Activated B cell treated with CpG ODN at 0.5 μM for 24 hours (primary cell): ENCODE measurements around the gene DNAJA3. TPM values are rescaled to one million over a fixed set of nuclear protein-coding genes. Genes with fewer than 3 reads are reported as not detected.

Source experiments
- ATAC-seq: fragments of 200-7000 bp; cut with Tn5 transposase; one replicate; pipeline ENCODE4 v1.10.0; 2021; ENCODE audit warnings: low read depth, mild to moderate bottlenecking, moderate library complexity
- CTCF ChIA-PET: fragments of 350-600 bp; sonication (Branson Sonifier 250); formaldehyde crosslinking; loops from one replicate; lab custom pipeline; 2021; ENCODE audit warnings: antibody characterized with exemption; lab: Charles Lee
- POLR2A ChIA-PET: fragments of 350-600 bp; sonication (Branson Sonifier 250); formaldehyde crosslinking; loops from one replicate; lab custom pipeline; 2021; ENCODE audit warnings: antibody characterized with exemption; lab: Charles Lee
- DNase-seq: peaks from one replicate; pipeline ENCODE4 v3.0.0; 2022
- H3K27ac Mint-ChIP-seq: one replicate; pipeline ENCODE4 v1.8.0; 2020; ENCODE audit warnings: mixed read lengths
- H3K27me3 Mint-ChIP-seq: one replicate; pipeline ENCODE4 v1.8.0; 2021; ENCODE audit warnings: mixed read lengths
- H3K36me3 Mint-ChIP-seq: one replicate; pipeline ENCODE4 v1.8.0; 2021; ENCODE audit warnings: low read depth, mixed read lengths
- H3K4me1 Mint-ChIP-seq: one replicate; pipeline ENCODE4 v1.8.0; 2021; ENCODE audit warnings: mixed read lengths
- H3K4me3 Mint-ChIP-seq: one replicate; pipeline ENCODE4 v1.8.0; 2020; ENCODE audit warnings: mild to moderate bottlenecking, mixed read lengths
- H3K9me3 Mint-ChIP-seq: one replicate; pipeline ENCODE4 v1.8.0; 2020; ENCODE audit warnings: mixed read lengths
- CTCF ChIP-seq: fragments of 200-600 bp; IDR thresholded peaks from one replicate; pipeline ENCODE4 v1.8.0; 2022; ENCODE audit warnings: antibody characterized with exemption, mild to moderate bottlenecking
- intact Hi-C: fragments of 100-400 bp; cut with micrococcal nuclease; formaldehyde crosslinking; loops from one replicate; pipeline ENCODE4 v1.15.1; 2024
- total RNA-seq: library from RNA; stranded (reverse); gene quantifications from 2 replicates; pipeline ENCODE4 v1.2.3, GENCODE V29; 2022

The DNAJA3 gene
- total RNA-seq, 1 donor from 2014 or later: 62.6 TPM

- no peaks in the 10 kb centered on the region for H3K9me3 Mint-ChIP-seq
- ChIA-PET CTCF (interaction anchor here (0.6 kb wide), 1 partner anchor 8 kb away, joined by 3 read pairs; no protein-coding TSS in a partner anchor), POLR2A (interaction anchor here (1.1 kb wide), 1 partner anchor 20 kb away, joined by 3 read pairs; no protein-coding TSS in a partner anchor)
- no peaks in the 10 kb centered on the region for H3K27me3 Mint-ChIP-seq
- ATAC-seq (no peak), DNase-seq (no peak)
- no peak overlapping the region for H3K4me3 Mint-ChIP-seq
- intact Hi-C loops: no loop called here
- TF ChIP-seq CTCF: no peak
- H3K36me3 Mint-ChIP-seq: peaks cover 51% of the 10 kb centered on the region
- peaks cover 17% of the 10 kb centered on the region for H3K4me1 Mint-ChIP-seq
- no peak overlapping the region for H3K27ac Mint-ChIP-seq
These were observed 60.6 kb downstream of the DNAJA3 start for GRCh38 chr16:4486126-4486893.

GRCh38 chr16:4487955-4488498 lies 62.4 kb downstream of the DNAJA3 start:
- Mint-ChIP-seq H3K4me1 (peaks cover 8% of the 10 kb centered on the region), H3K27ac (no peak overlapping the region), H3K36me3 (peaks cover 51% of the 10 kb centered on the region), H3K4me3 (no peak overlapping the region), H3K27me3 (no peaks in the 10 kb centered on the region), H3K9me3 (no peaks in the 10 kb centered on the region)
- DNase-seq (no peak), ATAC-seq (no peak)
- TF ChIP-seq CTCF: no peak
- POLR2A ChIA-PET: interaction anchor here (0.6 kb wide), 1 partner anchor 15 kb away, joined by 12 read pairs; no protein-coding TSS in a partner anchor
- intact Hi-C loops: no loop called here
- CTCF ChIA-PET: interaction anchor here (2.1 kb wide), 1 partner anchor 17 kb away, joined by 4 read pairs; no protein-coding TSS in a partner anchor

- no peak for ATAC-seq
- TF ChIP-seq CTCF: no peak
- no peaks in the 10 kb centered on the region for H3K27me3 Mint-ChIP-seq
- ChIA-PET CTCF (interaction anchor here (2.1 kb wide), 1 partner anchor 17 kb away, joined by 4 read pairs; no protein-coding TSS in a partner anchor), POLR2A (interaction anchor here (0.6 kb wide), 1 partner anchor 16 kb away, joined by 12 read pairs; no protein-coding TSS in a partner anchor)
- H3K27ac Mint-ChIP-seq: no peak overlapping the region
- peaks cover 10% of the 10 kb centered on the region for H3K4me1 Mint-ChIP-seq
- no peak overlapping the region for H3K4me3 Mint-ChIP-seq
- DNase-seq: no peak
- H3K9me3 Mint-ChIP-seq: no peaks in the 10 kb centered on the region
- H3K36me3 Mint-ChIP-seq: peaks cover 51% of the 10 kb centered on the region
- intact Hi-C loops: no loop called here
These were observed 62.9 kb downstream of the DNAJA3 start for GRCh38 chr16:4488499-4488967.

GRCh38 chr16:4489030-4489429 lies 63.4 kb downstream of the DNAJA3 start:
- DNase-seq: no peak
- Mint-ChIP-seq H3K4me3 (no peak overlapping the region), H3K9me3 (no peaks in the 10 kb centered on the region), H3K36me3 (peaks cover 48% of the 10 kb centered on the region), H3K27me3 (no peaks in the 10 kb centered on the region), H3K4me1 (peaks cover 11% of the 10 kb centered on the region), H3K27ac (no peak overlapping the region)
- ChIA-PET CTCF (interaction anchor here (2.1 kb wide), 1 partner anchor 16 kb away, joined by 4 read pairs; no protein-coding TSS in a partner anchor), POLR2A (interaction anchor here (0.6 kb wide), 1 partner anchor 16 kb away, joined by 12 read pairs; no protein-coding TSS in a partner anchor)
- ATAC-seq: no peak
- TF ChIP-seq CTCF: no peak
- intact Hi-C loops: no loop called here

- POLR2A ChIA-PET: no interaction called here
These were observed 66.2 kb downstream of the DNAJA3 start for GRCh38 chr16:4491898-4492297.

More at GRCh38 chr16:4491898-4492297, 66.2 kb downstream of the DNAJA3 start:
- DNase-seq (no peak), ATAC-seq (no peak)
- intact Hi-C loops: no loop called here
- Mint-ChIP-seq H3K4me1 (peaks cover 11% of the 10 kb centered on the region), H3K9me3 (no peaks in the 10 kb centered on the region), H3K27ac (no peak overlapping the region), H3K4me3 (no peak overlapping the region), H3K36me3 (peaks cover 32% of the 10 kb centered on the region), H3K27me3 (no peaks in the 10 kb centered on the region)
- CTCF ChIA-PET: interaction anchor here (0.9 kb wide), 1 partner anchor 14 kb away, joined by 8 read pairs; no protein-coding TSS in a partner anchor
- no peak for TF ChIP-seq CTCF
